ENCODE measurements around the gene MSRB1.
A peak's percentile ranks its signal among the peaks of the same experiment; 100 is the strongest.

Gene MSRB1

GRCh38 chr16:1919327-1919998, 23.5 kb downstream of the MSRB1 start:
- no peak overlapping the region for H3K4me3 Mint-ChIP-seq
- ATAC-seq (no peak), DNase-seq (ENCODE audit: low spot score in 2 of 2) (no peak)
- H3K9me3 Mint-ChIP-seq, result no peaks in the 10 kb centered on the region
- H3K27ac Mint-ChIP-seq, result no peak overlapping the region
- peaks cover 6% of the 10 kb centered on the region for H3K4me1 Mint-ChIP-seq
- H3K36me3 Mint-ChIP-seq, result no peaks in the 10 kb centered on the region

- H3K4me1 Mint-ChIP-seq, result peaks cover 6% of the 10 kb centered on the region
- no peak within 1 kb of the TSS for H3K4me3 Mint-ChIP-seq
- no peak within 1 kb of the TSS for H3K27ac Mint-ChIP-seq
- no peaks in the 10 kb centered on the region for H3K9me3 Mint-ChIP-seq
- no peak for DNase-seq (ENCODE audit: low spot score in 2 of 2)
- no peaks in the 10 kb centered on the region for H3K36me3 Mint-ChIP-seq
- ATAC-seq, result no peak
Measured at GRCh38 chr16:1918351-1919326, 24.4 kb downstream of the MSRB1 start, which contains the start of gene HS3ST6. Gene HS3ST6, minus strand, starts transcription at chr16:1918415. Its CDS starts 92 bp downstream, at chr16:1918323.

GRCh38 chr16:1917665-1918350, 25.2 kb downstream of the MSRB1 start:
- H3K9me3 Mint-ChIP-seq, result no peaks in the 10 kb centered on the region
- H3K36me3 Mint-ChIP-seq, result no peaks in the 10 kb centered on the region
- no peak overlapping the region for H3K27ac Mint-ChIP-seq
- H3K4me1 Mint-ChIP-seq, result peaks cover 6% of the 10 kb centered on the region
- DNase-seq (ENCODE audit: low spot score in 2 of 2) (no peak), ATAC-seq (no peak)
- no peak overlapping the region for H3K4me3 Mint-ChIP-seq

- Mint-ChIP-seq H3K27ac (no peak overlapping the region), H3K9me3 (no peaks in the 10 kb centered on the region), H3K36me3 (no peaks in the 10 kb centered on the region), H3K4me1 (peaks cover 6% of the 10 kb centered on the region), H3K4me3 (no peak overlapping the region)
- no peak for DNase-seq (ENCODE audit: low spot score in 2 of 2)
- ATAC-seq, result no peak
Measured at GRCh38 chr16:1917056-1917664, 25.8 kb downstream of the MSRB1 start.

- no peaks in the 10 kb centered on the region for H3K9me3 Mint-ChIP-seq
- ATAC-seq, result no peak
- no peak overlapping the region for H3K27ac Mint-ChIP-seq
- peaks cover 6% of the 10 kb centered on the region for H3K4me1 Mint-ChIP-seq
- no peak overlapping the region for H3K4me3 Mint-ChIP-seq
- DNase-seq (ENCODE audit: low spot score in 2 of 2), result no peak
- H3K36me3 Mint-ChIP-seq, result no peaks in the 10 kb centered on the region
Measured at GRCh38 chr16:1916640-1916990, 26.4 kb downstream of the MSRB1 start.

GRCh38 chr16:1915732-1916639, 27.0 kb downstream of the MSRB1 start:
- ATAC-seq (no peak), DNase-seq (ENCODE audit: low spot score in 2 of 2) (no peak)
- Mint-ChIP-seq H3K9me3 (no peaks in the 10 kb centered on the region), H3K36me3 (no peaks in the 10 kb centered on the region), H3K27ac (no peak overlapping the region), H3K4me3 (no peak overlapping the region), H3K4me1 (peaks cover 6% of the 10 kb centered on the region)

- Mint-ChIP-seq H3K4me3 (no peak overlapping the region), H3K36me3 (no peaks in the 10 kb centered on the region), H3K27ac (no peak overlapping the region), H3K4me1 (no peaks in the 10 kb centered on the region), H3K9me3 (no peaks in the 10 kb centered on the region)
- DNase-seq (ENCODE audit: low spot score in 2 of 2), result no peak
- ATAC-seq, result no peak
Measured at GRCh38 chr16:1914988-1915387, 28.0 kb downstream of the MSRB1 start.

GRCh38 chr16:1914084-1914608, 28.9 kb downstream of the MSRB1 start:
- no peak for DNase-seq (ENCODE audit: low spot score in 2 of 2)
- ATAC-seq, result no peak
- no peaks in the 10 kb centered on the region for H3K4me1 Mint-ChIP-seq

GRCh38 chr16:1913327-1914083, 29.5 kb downstream of the MSRB1 start:
- DNase-seq (ENCODE audit: low spot score in 2 of 2), result no peak
- H3K4me3 Mint-ChIP-seq, result no peak overlapping the region
- H3K9me3 Mint-ChIP-seq, result no peaks in the 10 kb centered on the region
- ATAC-seq, result peak; percentile 6
- no peaks in the 10 kb centered on the region for H3K36me3 Mint-ChIP-seq
- H3K4me1 Mint-ChIP-seq, result no peaks in the 10 kb centered on the region
- no peak overlapping the region for H3K27ac Mint-ChIP-seq

More at GRCh38 chr16:1914084-1914608, 28.9 kb downstream of the MSRB1 start:
- H3K9me3 Mint-ChIP-seq, result no peaks in the 10 kb centered on the region
- H3K36me3 Mint-ChIP-seq, result no peaks in the 10 kb centered on the region
- H3K4me3 Mint-ChIP-seq, result no peak overlapping the region
- H3K27ac Mint-ChIP-seq, result no peak overlapping the region

- Mint-ChIP-seq H3K4me1 (no peaks in the 10 kb centered on the region), H3K4me3 (no peak overlapping the region), H3K36me3 (no peaks in the 10 kb centered on the region), H3K9me3 (no peaks in the 10 kb centered on the region), H3K27ac (no peak overlapping the region)
- DNase-seq (ENCODE audit: low spot score in 2 of 2) (no peak), ATAC-seq (no peak)
Measured at GRCh38 chr16:1912215-1912543, 30.8 kb downstream of the MSRB1 start.

GRCh38 chr16:1911467-1912214, 31.4 kb downstream of the MSRB1 start:
- H3K9me3 Mint-ChIP-seq, result no peaks in the 10 kb centered on the region
- H3K4me1 Mint-ChIP-seq, result no peaks in the 10 kb centered on the region
- no peak overlapping the region for H3K4me3 Mint-ChIP-seq
- no peak for DNase-seq (ENCODE audit: low spot score in 2 of 2)
- no peaks in the 10 kb centered on the region for H3K36me3 Mint-ChIP-seq
- no peak overlapping the region for H3K27ac Mint-ChIP-seq
- ATAC-seq, result no peak

GRCh38 chr16:1909561-1910231, 33.3 kb downstream of the MSRB1 start:
- ATAC-seq, result no peak
- H3K27ac Mint-ChIP-seq, result no peak overlapping the region
- H3K4me3 Mint-ChIP-seq, result no peak overlapping the region
- H3K9me3 Mint-ChIP-seq, result no peaks in the 10 kb centered on the region
- H3K36me3 Mint-ChIP-seq, result no peaks in the 10 kb centered on the region
- no peaks in the 10 kb centered on the region for H3K4me1 Mint-ChIP-seq
- DNase-seq (ENCODE audit: low spot score in 2 of 2), result no peak

GRCh38 chr16:1908983-1909382, 34.0 kb downstream of the MSRB1 start:
- no peak overlapping the region for H3K4me3 Mint-ChIP-seq
- ATAC-seq (no peak), DNase-seq (ENCODE audit: low spot score in 2 of 2) (no peak)
- H3K27ac Mint-ChIP-seq, result no peak overlapping the region
- H3K4me1 Mint-ChIP-seq, result no peaks in the 10 kb centered on the region
- no peaks in the 10 kb centered on the region for H3K36me3 Mint-ChIP-seq
- no peaks in the 10 kb centered on the region for H3K9me3 Mint-ChIP-seq

All from stimulated activated effector memory CD8-positive, alpha-beta T cell treated with anti-CD3 and anti-CD28 coated beads, Interleukin-12 subunit alpha, Interleukin-12 subunit beta, amount 100 ng/mL, for 72 hours (primary cell).